ENCODE results near the gene BMP7.
"Not testable (repeated sequence)": the region's sequence is repeated elsewhere in the genome, so short reads cannot be mapped to it uniquely, and the experiment has no call there.

The BMP7 gene

DNA sequence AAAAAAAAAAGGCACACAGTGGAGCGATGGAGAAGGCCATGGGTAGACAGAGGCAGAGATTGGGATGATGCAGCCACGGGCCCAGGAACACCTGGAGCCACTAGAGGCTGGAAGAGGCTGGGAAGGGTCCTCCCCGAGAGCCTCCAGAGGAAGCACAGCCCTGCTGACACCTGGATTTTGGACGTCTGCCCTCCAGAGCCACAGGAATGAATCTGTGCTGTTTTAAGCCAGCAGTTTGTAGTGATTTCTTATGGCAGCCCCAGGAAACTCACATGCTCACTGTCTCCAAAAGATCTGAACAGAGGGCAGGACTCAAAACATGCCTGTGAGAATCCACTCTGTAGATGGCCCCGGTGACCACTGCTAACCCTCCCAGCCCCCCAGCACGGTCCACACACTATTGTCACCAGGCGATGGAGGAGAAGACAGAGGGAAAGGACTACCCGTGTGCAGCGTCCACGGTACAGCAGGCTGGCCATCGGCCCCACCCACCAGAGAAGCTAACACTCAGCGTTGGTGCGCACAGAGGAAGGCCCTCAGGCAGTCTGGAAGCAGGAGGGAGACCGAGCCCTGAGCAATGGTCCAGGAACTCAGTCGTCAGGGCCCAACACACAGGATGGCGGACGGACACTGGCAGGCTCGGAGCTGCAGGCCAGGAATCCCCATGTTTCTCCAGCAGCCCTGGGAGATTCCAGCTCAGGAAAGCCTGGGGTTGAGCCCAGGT is 99.7 kb downstream of the BMP7 start:
- no peak for DNase-seq (ENCODE audit: low spot score)

DNA sequence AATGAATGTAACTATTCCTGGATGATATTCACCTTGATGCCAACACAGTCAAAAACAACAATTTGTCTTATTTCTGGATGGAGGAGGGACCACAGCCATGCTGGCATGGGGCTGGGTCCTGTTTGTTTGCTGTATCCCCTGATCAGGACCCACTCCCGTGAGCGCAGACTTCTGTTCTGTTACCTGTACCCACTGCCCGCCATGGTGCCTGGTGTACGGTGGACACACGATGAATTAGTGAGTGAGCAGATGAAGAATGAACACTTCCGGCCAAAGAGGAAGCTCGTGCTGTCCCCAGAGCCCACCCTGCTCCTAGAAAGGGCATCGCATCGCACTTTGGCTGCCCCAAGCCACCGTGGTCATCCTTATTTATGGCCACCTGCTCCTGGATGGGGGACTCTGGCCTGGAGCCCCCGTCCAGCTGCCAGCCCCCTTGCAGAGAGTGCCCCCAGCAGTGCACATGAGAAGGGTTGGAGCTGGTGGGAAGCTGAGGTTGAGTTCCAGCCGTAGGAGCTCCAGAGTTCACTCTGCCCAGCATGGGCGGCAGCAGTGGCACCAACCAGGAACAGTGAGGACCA is 100.9 kb downstream of the BMP7 start:
- DNase-seq (ENCODE audit: low spot score), result no peak

DNA sequence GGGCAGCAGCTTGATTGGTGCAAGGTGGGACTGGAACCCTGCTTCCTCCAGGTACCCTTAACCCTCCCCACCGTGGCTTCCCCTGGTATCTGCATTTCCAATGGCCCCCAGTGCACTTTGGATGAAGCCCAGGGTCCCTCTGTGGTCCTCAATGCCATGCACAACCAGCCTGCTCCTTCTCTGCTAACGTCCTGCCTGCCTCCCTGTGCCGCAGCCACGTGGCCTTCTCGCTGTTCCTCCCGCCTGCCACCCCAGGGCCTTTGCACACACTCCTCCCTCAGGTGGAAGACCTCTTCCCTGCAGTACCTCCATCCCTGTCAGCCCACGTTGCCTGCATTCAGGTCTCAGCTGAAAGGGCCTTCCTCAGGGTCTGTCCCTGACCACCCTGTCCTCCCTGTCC is 101.6 kb downstream of the BMP7 start:
- no peak for DNase-seq (ENCODE audit: low spot score)

DNA sequence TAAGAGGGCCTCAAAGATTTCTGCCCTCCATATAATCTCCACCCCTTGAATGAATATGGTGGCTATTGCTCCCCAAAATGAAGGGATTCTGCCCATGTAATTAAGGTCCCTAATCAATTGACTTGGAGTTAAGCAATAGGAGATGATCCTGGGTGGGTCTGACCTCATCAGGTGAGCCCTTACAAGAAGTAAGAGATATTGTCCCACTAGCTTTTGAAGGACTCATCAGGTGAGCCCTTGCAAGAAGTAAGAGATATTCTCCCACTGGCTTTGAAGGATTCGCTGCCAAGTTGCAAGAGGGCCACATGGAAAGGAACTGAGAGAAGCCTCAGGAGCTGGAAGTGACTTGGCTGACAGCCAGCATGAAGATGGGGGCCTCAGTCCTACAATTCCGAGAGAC is 103.4 kb downstream of the BMP7 start:
- DNase-seq (ENCODE audit: low spot score), result no peak

DNA sequence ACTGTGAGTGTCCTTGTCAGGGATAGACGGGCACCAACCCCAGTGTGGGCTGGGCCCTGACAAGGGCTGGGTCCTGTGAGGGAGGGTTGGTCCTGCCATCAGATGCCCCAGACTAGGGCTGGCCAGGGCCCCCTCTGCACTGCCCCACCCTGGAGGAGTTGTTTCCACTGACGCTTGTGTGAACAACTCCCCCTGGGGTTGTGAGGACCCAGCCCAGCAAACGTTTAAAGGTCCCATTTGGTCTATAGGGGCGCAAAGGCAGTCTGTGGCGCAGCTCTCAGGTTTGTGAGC is 104.1 kb downstream of the BMP7 start:
- DNase-seq (ENCODE audit: low spot score), result no peak

DNA sequence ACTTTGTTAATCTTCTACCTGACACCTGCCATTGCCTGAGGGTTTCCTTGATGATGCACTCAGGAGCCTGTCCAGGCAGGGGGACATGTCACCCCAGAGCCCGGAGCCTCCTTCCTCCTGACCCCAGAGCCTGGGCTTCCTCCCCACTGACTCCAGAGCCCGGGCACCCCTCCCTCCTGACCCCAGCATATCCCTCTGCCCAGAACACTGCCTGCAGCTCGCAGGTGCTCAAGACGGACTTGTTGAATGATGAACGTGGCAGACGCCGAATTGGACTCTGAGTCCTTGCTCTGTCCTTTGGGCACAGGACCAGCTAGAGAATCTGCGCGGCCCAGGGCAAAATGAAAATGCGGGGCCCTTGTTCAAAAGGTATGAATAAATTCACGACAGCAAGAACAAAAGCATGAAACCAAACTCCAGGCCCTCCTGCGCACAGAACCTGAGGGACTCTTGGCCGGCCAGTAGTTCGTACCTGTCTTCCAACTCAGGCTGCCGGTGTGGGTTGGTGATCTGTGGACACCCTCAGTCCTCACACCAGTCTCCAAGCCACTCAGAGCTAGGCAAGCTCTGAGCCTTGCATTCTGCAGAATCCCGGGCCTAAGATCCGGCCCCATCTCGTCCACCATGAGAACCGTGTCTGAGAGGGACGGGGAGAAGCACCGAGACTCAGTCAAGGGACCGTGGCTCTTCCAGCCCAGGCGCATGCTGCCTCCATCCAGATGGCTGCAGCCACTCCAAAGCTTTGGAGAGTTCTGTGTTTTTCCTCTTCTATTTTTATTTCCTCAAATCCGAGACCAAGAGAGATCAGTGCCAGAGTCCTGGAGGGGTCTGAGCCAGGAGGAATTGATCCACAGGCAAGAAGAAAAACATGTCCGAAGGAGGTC is 104.7 kb downstream of the BMP7 start:
- no peak for DNase-seq (ENCODE audit: low spot score)

DNA sequence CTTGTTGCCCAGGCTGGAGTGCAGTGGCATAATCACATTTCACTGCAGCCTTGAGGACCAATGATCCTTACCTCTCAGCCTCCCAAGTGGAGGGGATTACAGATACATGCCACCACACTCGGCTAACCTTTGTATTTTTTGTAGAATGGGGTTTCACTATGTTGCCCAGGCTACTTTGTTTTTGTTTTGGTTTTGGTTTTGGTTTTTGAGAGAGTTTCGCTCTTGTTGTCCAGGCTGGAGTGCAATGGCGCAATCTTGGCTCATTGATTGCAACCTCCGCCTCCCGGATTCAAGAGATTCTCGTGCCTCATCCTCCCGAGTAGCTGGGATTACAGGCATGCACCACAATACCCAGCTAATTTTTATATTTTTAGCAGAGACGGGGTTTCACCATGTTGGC is 105.5 kb downstream of the BMP7 start:
- no peak for DNase-seq (ENCODE audit: low spot score)

DNA sequence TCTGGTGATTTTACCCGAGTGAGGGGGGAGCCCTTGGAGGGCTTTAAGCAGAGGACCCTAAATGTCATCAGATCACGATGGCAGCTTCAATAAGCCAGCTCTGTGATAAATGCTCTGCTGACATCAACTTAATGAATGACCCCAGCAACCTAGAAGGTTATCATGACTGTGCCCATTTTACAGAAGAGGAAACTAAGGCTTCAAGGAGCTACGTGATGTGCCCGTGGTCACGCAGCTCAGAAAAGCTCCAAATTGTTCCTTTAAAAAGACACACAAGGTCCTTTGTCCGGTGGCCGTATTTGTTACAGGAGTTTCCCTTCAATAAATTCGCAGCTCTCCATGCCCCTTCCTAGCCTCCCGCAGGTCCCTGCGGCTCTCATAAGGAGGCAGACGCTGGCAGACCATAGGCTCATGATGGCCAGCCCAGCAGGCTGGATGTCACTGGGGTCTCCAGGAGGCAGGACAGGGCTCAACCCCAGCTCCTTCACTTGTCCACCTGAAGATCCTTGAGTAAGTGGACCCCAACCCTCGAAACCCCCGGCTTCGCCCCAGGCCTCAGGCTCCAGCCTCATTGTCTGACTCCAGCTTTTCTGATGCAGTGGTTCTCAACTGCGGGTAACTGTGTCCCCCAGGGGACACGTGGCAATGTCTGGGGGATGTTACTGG is 106.4 kb downstream of the BMP7 start:
- no peak for DNase-seq (ENCODE audit: low spot score)

DNA sequence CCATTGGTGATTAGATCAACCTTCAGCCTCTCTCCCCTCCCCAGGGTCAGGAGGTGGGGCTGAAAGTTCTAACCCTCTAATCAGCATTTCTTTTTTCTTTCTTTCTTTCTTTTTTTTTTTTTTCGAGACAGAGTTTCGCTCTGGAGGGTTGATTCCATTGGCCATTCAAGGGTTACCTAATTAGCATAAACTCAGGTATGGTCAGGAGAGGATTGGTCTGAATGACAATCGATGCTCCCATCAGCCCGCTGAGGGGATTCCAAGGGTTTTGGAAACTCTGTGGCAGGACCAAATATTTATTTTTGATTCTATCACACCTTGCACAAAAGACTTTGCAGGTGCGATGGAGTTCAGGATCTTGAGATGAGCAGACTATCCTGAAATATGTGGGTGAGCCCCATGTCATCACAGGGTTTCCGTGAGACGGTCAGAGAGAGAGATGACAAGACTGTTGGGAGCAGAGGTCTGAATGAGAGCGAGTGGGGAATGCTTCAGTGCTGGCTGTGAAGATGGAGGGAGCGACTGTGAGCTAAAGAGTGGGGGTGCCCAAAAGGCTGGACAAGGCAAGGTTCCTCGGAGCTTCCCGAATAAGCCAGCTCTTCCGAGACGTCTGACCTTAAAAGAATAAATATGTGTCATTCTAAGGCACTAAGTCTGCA is 107.1 kb downstream of the BMP7 start:
- DNase-seq (ENCODE audit: low spot score), result no peak

DNA sequence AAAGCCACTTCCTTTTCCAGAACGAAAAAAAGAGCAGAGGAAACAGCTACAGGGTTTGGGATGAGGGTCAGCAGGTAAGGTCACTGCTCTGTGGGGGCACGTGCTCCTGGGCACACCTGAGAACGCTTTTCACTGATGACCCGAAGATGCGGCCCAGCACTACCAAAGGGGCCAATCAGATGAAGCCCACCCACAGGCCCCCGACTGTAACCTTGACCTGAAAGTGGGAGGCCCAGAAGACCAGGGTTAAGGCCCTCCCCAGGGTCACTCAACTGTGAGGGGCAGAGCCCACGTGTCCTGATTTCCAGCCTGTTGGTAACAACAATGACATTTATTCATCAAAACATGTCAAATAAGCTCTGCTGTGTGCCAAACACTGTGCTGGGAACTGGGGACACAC is 108.0 kb downstream of the BMP7 start:
- DNase-seq (ENCODE audit: low spot score), result no peak

DNA sequence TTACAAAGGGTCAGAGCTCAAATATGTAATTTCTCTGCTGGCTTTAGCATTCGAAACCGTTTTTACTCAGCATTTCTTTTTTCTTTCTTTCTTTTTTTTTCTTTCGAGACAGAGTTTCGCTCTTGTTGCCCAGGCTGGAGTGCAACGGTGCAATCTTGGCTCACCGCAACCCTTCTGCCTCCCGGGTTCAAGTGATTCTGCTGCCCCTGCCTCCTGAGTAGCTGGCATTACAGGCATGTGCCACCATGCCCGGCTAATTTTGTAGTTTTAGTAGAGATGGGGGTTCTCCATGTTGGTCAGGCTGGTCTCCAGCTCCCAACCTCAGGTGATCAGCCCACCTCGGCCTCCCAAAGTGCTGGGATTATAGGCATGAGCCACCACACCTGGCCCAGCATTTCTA is 108.7 kb downstream of the BMP7 start:
- DNase-seq (ENCODE audit: low spot score), result not testable (repeated sequence)

DNA sequence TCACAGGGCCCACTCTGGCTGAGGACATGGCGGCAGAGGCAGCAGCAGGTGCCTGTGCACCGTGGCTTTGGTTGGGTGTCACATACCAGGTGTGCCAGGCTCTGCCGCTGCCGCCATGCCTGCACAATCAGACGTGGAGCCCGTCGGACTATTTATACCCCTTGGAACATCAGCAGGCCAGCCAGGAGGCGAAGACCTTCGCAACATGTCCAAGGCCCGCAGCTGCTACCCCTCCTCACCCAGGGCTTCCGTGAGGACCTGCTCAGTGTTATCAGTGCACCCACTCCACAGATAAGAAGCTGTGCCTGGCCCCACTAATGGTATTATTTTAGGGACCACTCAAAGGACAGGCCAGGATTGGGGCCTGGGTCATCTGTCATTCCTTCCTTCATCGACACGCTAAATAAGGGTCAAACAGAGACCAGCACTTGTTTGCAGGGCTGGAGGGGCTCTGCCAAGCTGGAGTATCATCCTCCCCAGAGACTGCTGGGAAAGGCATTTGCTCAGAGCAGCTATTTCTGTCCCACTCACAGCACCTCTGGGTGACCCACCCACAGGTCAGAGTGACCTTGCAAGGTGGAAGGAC is 109.2 kb downstream of the BMP7 start:
- DNase-seq (ENCODE audit: low spot score), result no peak

DNA sequence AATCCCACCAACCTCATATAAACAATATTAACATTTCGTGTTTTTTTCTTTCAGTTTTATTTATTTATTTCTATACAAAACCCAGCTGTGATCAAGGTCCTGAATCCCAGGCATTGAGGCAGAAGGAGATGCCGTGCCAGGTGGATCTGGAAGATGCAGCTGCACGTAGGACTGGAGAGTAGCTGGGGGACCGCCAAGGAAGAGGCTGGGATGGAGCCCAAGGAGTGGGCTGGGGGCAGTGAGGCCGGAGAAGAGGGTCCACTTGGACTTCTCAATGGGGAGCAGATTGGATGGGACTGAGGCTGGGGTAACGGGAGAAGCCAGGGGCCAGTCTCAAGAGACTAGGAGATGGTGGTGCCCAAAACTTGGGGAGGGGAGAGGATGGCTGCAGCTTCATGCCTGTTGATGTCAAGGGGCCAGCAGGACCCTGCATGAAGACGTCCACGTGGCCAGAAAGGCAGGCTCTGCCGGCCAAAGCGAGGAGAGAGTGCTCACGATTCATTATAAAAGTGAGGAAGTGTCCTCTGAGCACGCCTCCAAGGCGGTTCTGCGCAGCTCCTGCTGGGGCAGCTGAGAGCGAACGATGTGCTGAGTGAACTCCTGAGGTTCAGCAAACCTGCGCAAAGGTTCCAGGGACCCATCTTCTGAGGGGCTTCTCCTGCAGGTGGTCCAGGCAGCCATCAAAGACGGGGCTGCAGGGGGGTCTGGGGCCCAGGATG is 110.3 kb downstream of the BMP7 start:
- no peak for DNase-seq (ENCODE audit: low spot score)

DNA sequence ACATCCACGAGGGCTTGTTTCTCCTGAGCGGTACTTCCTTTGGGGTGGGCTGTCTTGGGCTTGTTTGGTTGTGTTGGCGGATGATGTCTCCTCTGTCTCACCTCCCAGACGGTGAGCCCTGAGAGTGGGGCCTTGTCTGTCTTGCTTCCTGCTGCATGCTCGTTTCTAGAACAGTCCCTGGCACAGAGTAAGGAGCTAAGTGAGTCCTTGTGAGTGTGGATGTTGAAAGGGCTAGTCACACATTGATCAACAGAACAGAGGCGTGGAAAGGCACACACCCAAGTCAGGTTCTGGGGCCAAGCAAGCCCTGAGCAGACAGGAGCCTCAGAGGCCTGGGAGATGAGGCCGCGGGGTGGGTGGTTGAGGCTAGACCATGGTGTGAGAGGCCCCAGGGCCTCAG is 111.0 kb downstream of the BMP7 start:
- no peak for DNase-seq (ENCODE audit: low spot score)

DNA sequence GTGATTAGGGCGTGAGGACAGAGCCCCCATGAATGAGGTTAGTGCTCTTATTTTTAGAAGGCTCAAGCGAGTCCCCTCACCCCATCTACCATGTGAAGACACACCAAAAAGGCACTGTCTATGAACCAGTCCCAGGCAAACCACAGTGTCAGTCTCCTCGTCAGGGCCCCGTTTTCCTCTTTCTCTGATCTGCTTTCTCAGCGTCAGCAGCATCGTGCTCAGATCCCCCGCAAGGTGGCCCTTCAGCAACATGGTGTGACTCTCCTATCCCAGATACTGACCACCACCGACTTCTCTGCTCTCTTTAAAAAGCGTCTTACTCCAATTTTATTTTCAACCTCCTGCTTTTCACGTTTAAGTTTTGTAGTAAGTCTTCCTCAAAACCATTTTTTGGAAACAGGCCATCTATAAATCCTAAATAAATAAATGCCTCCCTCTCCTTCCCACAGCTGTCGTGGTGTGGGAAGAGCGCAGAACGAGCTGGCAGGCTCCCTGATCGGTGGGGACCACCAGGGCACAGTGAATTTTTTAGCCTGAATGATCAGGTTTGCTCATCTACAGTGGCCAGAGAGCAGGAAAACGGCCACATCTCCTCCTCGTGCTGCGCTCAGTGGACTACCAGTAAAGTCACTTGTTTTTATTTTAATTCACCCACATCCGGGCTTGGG is 113.1 kb downstream of the BMP7 start:
- DNase-seq (ENCODE audit: low spot score), result no peak

DNA sequence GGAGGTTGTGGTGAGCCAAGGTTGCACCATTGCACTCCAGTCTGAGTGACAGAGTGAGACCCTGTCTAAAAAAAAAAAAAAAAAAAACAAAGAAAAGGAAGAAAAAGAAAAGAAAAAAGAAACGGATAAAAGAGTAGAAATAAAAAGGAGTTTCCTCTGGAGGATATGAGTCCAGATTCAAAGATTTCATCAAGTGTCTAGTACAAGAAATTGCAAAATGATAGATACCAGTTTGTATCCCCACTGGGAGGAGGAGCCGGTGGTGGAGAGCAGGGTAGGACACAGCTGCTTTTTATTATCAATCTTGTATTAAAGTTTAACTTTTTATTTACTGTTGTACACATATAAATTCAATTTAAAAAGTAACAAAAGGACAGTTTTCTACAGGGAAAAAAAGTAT is 113.9 kb downstream of the BMP7 start:
- DNase-seq (ENCODE audit: low spot score), result no peak

DNA sequence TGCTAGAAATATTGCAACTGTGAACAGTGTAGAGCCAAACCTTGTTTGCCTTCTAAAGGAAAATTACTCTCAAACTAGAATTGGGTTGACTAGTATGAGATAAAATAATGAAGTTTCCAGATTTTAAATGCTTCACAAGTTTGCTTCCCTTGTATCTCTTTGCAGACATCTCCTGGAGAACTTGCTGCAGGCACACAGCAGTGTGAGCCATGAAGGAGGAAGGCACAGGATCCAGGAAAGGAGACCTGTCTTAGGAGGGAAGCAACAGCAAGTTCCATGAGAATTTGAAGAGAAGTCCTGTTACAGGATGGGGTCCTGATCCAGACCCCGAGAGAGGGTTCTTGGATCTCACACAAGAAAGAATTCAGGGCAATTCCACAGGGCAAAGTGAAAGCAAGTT is 115.9 kb downstream of the BMP7 start:
- no peak for DNase-seq (ENCODE audit: low spot score)

DNA sequence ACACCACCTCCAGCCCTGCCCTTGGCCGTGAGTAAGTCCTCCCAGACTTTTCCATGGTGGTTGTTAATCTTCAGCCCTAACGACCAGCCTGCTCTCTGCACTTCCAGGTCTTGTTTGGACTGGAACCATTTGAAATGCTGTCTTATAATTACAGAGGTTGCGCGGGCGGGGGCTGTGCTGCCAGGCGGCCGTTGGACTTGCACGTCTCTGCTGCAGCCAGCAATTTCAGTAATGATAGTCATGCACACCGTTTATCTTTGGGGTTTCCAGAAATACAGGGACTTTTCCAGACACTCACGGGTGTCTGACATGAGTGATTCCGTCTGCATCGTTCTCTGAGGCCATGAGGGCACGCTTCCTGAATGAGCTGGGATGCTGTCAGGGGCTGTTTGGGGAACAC is 118.2 kb downstream of the BMP7 start:
- no peak for DNase-seq (ENCODE audit: low spot score)

DNA sequence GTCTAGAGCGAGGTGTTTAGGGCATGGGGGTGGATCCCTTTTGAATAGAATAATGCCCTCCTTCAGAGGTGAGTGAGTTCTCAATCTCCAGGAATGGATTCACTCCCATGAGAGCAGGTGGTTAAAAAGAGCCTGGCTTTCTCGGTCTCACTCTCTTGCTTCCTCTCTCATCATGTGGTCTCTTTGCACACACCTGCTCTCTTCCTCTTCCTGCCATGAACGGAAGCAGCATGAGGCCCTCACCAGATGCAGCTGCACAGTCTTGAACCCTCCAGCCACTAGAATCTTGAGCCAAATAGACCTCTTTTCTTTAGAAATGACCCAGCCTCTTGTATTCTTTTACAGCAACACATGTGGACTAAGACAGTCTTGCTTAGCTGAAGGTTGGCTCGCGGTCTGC is 119.3 kb downstream of the BMP7 start:
- no peak for DNase-seq (ENCODE audit: low spot score)

DNA sequence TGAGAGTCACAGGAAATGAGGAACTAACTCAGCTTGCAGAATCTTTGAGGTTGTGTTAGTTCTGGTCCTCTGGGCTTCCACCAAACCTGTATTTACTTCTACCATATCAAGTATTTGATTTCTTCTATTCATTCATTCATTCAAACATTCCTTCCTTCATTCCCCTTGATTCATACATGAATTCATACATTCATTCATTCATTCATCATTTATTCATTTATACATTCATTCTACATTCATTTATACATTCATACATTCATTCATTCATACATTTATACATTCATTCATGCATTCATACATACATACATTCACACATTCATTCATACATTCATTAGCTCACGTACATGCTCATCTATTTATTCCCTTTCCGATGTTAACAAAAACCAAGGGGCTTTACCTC is 120.3 kb downstream of the BMP7 start:
- no peak for DNase-seq (ENCODE audit: low spot score)
